ENCODE data around the gene PLAC9. TPM values are rescaled to one million over a fixed set of nuclear protein-coding genes. Genes with fewer than 3 reads are reported as not detected.

PLAC9 gene
- total RNA-seq, 1 experiment from 2014 or later: not detected

- Mint-ChIP-seq H3K27me3 (ENCODE audit: insufficient read depth, unreplicated experiment) (no peaks in the 10 kb centered on the region), H3K27ac (ENCODE audit: unreplicated experiment) (no peak overlapping the region), H3K36me3 (ENCODE audit: insufficient read depth, unreplicated experiment) (no peaks in the 10 kb centered on the region), H3K4me3 (ENCODE audit: unreplicated experiment) (no peak overlapping the region), H3K9me3 (ENCODE audit: unreplicated experiment) (no peaks in the 10 kb centered on the region), H3K4me1 (ENCODE audit: low read depth, unreplicated experiment) (no peaks in the 10 kb centered on the region)
- H3K36me3 ChIP-seq (ENCODE audit: control insufficient read depth, insufficient read depth, low read length): no peaks in the 10 kb centered on the region
- intact Hi-C loops (cut with micrococcal nuclease; ENCODE audit: unreplicated experiment): no loop called here
- no peaks in the 10 kb centered on the region for H3K9me3 ChIP-seq
- H3K4me1 ChIP-seq: no peaks in the 10 kb centered on the region
- CTCF ChIA-PET: no interaction called here
- no peak for TF ChIP-seq CTCF (IDR thresholded peaks at IDR 0.05; ENCODE audit: insufficient read depth in 1 of 2, low read depth in 1 of 2, low read length in 1 of 2, severe bottlenecking in 1 of 2, unreplicated experiment in 1 of 2)
- H3K27me3 ChIP-seq (replicated peaks; ENCODE audit: control insufficient read depth, insufficient read depth, low read length): no peaks in the 10 kb centered on the region
- POLR2A ChIA-PET: no interaction called here
- DNase-seq: no peak
- no TSS peak for BruUV-seq (replicated peaks)
- no peak overlapping the region for H3K4me3 ChIP-seq (ENCODE audit: low read depth, low read length)
Measured at GRCh38 chr10:80122110-80122710, 10.3 kb upstream of the PLAC9 start.

GRCh38 chr10:80122746-80123145 lies 9.8 kb upstream of the PLAC9 start:
- H3K27me3 ChIP-seq (replicated peaks; ENCODE audit: control insufficient read depth, insufficient read depth, low read length): no peaks in the 10 kb centered on the region
- H3K4me1 Mint-ChIP-seq (ENCODE audit: low read depth, unreplicated experiment): no peaks in the 10 kb centered on the region
- no peaks in the 10 kb centered on the region for H3K27me3 Mint-ChIP-seq (ENCODE audit: insufficient read depth, unreplicated experiment)
- no peaks in the 10 kb centered on the region for H3K36me3 ChIP-seq (ENCODE audit: control insufficient read depth, insufficient read depth, low read length)
- H3K4me1 ChIP-seq: no peaks in the 10 kb centered on the region
- intact Hi-C loops (cut with micrococcal nuclease; ENCODE audit: unreplicated experiment): no loop called here
- no peak overlapping the region for H3K4me3 ChIP-seq (ENCODE audit: low read depth, low read length)
- no peak overlapping the region for H3K27ac Mint-ChIP-seq (ENCODE audit: unreplicated experiment)
- no TSS peak for BruUV-seq (replicated peaks)
- H3K9me3 ChIP-seq: no peaks in the 10 kb centered on the region
- no peaks in the 10 kb centered on the region for H3K36me3 Mint-ChIP-seq (ENCODE audit: insufficient read depth, unreplicated experiment)
- H3K4me3 Mint-ChIP-seq (ENCODE audit: unreplicated experiment): no peak overlapping the region
- DNase-seq: no peak
- POLR2A ChIA-PET: no interaction called here
- no peaks in the 10 kb centered on the region for H3K9me3 Mint-ChIP-seq (ENCODE audit: unreplicated experiment)
- TF ChIP-seq CTCF (IDR thresholded peaks at IDR 0.05; ENCODE audit: insufficient read depth in 1 of 2, low read depth in 1 of 2, low read length in 1 of 2, severe bottlenecking in 1 of 2, unreplicated experiment in 1 of 2): no peak
- CTCF ChIA-PET: no interaction called here

GRCh38 chr10:80126876-80127275 lies 5.7 kb upstream of the PLAC9 start:
- no peaks in the 10 kb centered on the region for H3K27me3 ChIP-seq (replicated peaks; ENCODE audit: control insufficient read depth, insufficient read depth, low read length)
- H3K4me3 Mint-ChIP-seq (ENCODE audit: unreplicated experiment): no peak overlapping the region
- CTCF ChIA-PET: no interaction called here
- intact Hi-C loops (cut with micrococcal nuclease; ENCODE audit: unreplicated experiment): no loop called here
- peaks cover 8% of the 10 kb centered on the region for H3K4me1 ChIP-seq
- H3K4me1 Mint-ChIP-seq (ENCODE audit: low read depth, unreplicated experiment): peaks cover 8% of the 10 kb centered on the region
- no peak overlapping the region for H3K4me3 ChIP-seq (ENCODE audit: low read depth, low read length)
- no peaks in the 10 kb centered on the region for H3K36me3 ChIP-seq (ENCODE audit: control insufficient read depth, insufficient read depth, low read length)
- no peaks in the 10 kb centered on the region for H3K9me3 ChIP-seq
- no peak overlapping the region for H3K27ac Mint-ChIP-seq (ENCODE audit: unreplicated experiment)
- POLR2A ChIA-PET: no interaction called here
- TF ChIP-seq CTCF (IDR thresholded peaks at IDR 0.05; ENCODE audit: insufficient read depth in 1 of 2, low read depth in 1 of 2, low read length in 1 of 2, severe bottlenecking in 1 of 2, unreplicated experiment in 1 of 2): no peak
- H3K27me3 Mint-ChIP-seq (ENCODE audit: insufficient read depth, unreplicated experiment): no peaks in the 10 kb centered on the region
- H3K36me3 Mint-ChIP-seq (ENCODE audit: insufficient read depth, unreplicated experiment): no peaks in the 10 kb centered on the region
- no TSS peak for BruUV-seq (replicated peaks)
- no peak for DNase-seq
- H3K9me3 Mint-ChIP-seq (ENCODE audit: unreplicated experiment): no peaks in the 10 kb centered on the region
